OCI-LY1 (cell line): ENCODE data around the gene METAP1D.

Source experiments
- H2AFZ ChIP-seq: fragments of 200-600 bp; sonication (generic), shearing (Covaris generic); 2 replicates; pipeline ENCODE4 v1.6.0; 2014; ENCODE audit warnings: antibody characterized with exemption, mild to moderate bottlenecking, low read length
- H3F3A ChIP-seq: fragments of 200-600 bp; sonication (generic), shearing (Covaris generic); 2 replicates; pipeline ENCODE4 v1.6.0; 2014; ENCODE audit warnings: mild to moderate bottlenecking, antibody characterized with exemption, low read length, moderate library complexity; ENCODE audit not compliant: insufficient read depth
- H3K27ac ChIP-seq: fragments of 200-600 bp; sonication (generic); 2 replicates; pipeline ENCODE4 v1.5.1; 2014; ENCODE audit warnings: low read length, mixed run types, mild to moderate bottlenecking, low read depth; ENCODE audit not compliant: poor library complexity, severe bottlenecking
- H3K27me3 ChIP-seq: fragments of 200-600 bp; sonication (generic); 2 replicates; pipeline ENCODE4 v1.6.0; 2014; ENCODE audit warnings: antibody characterized with exemption, mild to moderate bottlenecking, low read length, moderate library complexity; ENCODE audit not compliant: insufficient read depth
- H3K36me3 ChIP-seq: fragments of 200-600 bp; sonication (generic); 2 replicates; pipeline ENCODE4 v1.6.1; 2014; ENCODE audit warnings: mild to moderate bottlenecking, antibody characterized with exemption, low read length, moderate library complexity, mixed read lengths; ENCODE audit not compliant: insufficient read depth
- H3K4me1 ChIP-seq: fragments of 200-600 bp; sonication (generic); 2 replicates; pipeline ENCODE4 v1.5.1; 2014; ENCODE audit warnings: mild to moderate bottlenecking, low read length, moderate library complexity; ENCODE audit not compliant: insufficient read depth, severe bottlenecking
- H3K4me2 ChIP-seq: fragments of 200-600 bp; sonication (generic), shearing (Covaris generic); 2 replicates; pipeline ENCODE4 v1.6.1; 2014; ENCODE audit warnings: low read length
- H3K4me3 ChIP-seq: fragments of 200-600 bp; sonication (generic); 2 replicates; pipeline ENCODE4 v1.5.1; 2014; ENCODE audit warnings: low read length, low read depth, mild to moderate bottlenecking, mixed read lengths; ENCODE audit not compliant: poor library complexity, severe bottlenecking
- H3K79me2 ChIP-seq: fragments of 200-600 bp; shearing (Covaris generic); 2 replicates; pipeline ENCODE4 v1.6.1; 2016; ENCODE audit warnings: mixed run types, low read length, mixed read lengths; ENCODE audit not compliant: insufficient read depth
- H3K9ac ChIP-seq: fragments of 200-600 bp; sonication (generic), shearing (Covaris generic); 2 replicates; pipeline ENCODE4 v1.6.1; 2014; ENCODE audit warnings: mild to moderate bottlenecking, low read length, mixed read lengths
- H3K9me2 ChIP-seq: fragments of 200-600 bp; sonication (generic), shearing (Covaris generic); 2 replicates; pipeline ENCODE4 v1.6.1; 2014; ENCODE audit warnings: low read depth, mild to moderate bottlenecking, low read length, mixed read lengths
- H3K9me3 ChIP-seq: fragments of 200-600 bp; shearing (Covaris generic); 2 replicates; pipeline ENCODE4 v1.6.1; 2014; ENCODE audit warnings: low read length, mixed read lengths
- H4K20me1 ChIP-seq: fragments of 200-600 bp; sonication (generic), shearing (Covaris generic); 2 replicates; pipeline ENCODE4 v1.6.0; 2016; ENCODE audit warnings: mild to moderate bottlenecking, low read length; ENCODE audit not compliant: insufficient read depth
- EZH2 ChIP-seq: fragments of 200-600 bp; sonication (generic), shearing (Covaris generic); IDR thresholded peaks from 2 replicates; pipeline ENCODE4 v1.8.0; 2017; ENCODE audit warnings: borderline replicate concordance, mixed run types, mild to moderate bottlenecking, antibody characterized with exemption, low read length, moderate library complexity, mixed read lengths
- TF ChIP-seq, protein P1 (sequence below): fragments of 200-600 bp; sonication (generic), shearing (Covaris generic); IDR thresholded peaks from 2 replicates; pipeline ENCODE4 v1.5.1; 2017; ENCODE audit warnings: mild to moderate bottlenecking, antibody characterized with exemption, low read length, moderate library complexity, mixed read lengths

Gene METAP1D

DNA sequence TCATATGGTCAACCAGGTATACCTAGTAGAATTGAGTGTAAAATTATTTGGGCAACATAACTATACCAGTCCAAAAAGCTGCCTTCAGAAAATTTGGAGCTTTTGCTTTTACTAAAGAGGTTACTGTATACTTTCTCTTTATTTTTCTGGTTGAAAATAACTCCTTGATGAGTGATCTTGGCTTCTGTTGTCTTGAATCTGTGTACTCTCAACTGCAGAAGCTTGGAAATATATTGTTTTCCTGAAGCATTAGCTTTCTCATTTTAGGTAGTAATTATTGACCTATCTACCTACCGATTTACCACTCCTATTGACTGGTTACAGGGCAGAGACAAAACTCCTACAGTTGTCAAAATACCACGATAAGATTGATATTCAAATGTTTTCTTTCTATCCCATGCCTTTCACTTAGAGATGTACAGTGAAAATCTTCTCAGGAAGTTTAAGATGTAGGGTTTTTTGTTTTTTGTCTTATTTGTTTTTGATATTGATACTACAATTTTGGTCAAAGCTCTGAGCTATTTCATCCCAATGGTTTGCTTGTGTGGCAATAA lies 49.9 kb downstream of the METAP1D start:
- H3K9ac ChIP-seq, result no peak overlapping the region
- H3K36me3 ChIP-seq, result no peaks in the 10 kb centered on the region
- H3K79me2 ChIP-seq, result no peaks in the 10 kb centered on the region
- no peaks in the 10 kb centered on the region for H3K9me3 ChIP-seq
- TF ChIP-seq EZH2, result no peak
- TF ChIP-seq, protein P1, sequence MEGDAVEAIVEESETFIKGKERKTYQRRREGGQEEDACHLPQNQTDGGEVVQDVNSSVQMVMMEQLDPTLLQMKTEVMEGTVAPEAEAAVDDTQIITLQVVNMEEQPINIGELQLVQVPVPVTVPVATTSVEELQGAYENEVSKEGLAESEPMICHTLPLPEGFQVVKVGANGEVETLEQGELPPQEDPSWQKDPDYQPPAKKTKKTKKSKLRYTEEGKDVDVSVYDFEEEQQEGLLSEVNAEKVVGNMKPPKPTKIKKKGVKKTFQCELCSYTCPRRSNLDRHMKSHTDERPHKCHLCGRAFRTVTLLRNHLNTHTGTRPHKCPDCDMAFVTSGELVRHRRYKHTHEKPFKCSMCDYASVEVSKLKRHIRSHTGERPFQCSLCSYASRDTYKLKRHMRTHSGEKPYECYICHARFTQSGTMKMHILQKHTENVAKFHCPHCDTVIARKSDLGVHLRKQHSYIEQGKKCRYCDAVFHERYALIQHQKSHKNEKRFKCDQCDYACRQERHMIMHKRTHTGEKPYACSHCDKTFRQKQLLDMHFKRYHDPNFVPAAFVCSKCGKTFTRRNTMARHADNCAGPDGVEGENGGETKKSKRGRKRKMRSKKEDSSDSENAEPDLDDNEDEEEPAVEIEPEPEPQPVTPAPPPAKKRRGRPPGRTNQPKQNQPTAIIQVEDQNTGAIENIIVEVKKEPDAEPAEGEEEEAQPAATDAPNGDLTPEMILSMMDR, result no peak
- no peaks in the 10 kb centered on the region for H3K4me1 ChIP-seq
- no peaks in the 10 kb centered on the region for H4K20me1 ChIP-seq
- no peaks in the 10 kb centered on the region for H3K27me3 ChIP-seq
- H3F3A ChIP-seq, result no peaks in the 10 kb centered on the region
- H3K9me2 ChIP-seq, result no peaks in the 10 kb centered on the region
- no peak overlapping the region for H3K27ac ChIP-seq
- no peak overlapping the region for H3K4me2 ChIP-seq
- H2AFZ ChIP-seq, result no peak overlapping the region
- no peak overlapping the region for H3K4me3 ChIP-seq

DNA sequence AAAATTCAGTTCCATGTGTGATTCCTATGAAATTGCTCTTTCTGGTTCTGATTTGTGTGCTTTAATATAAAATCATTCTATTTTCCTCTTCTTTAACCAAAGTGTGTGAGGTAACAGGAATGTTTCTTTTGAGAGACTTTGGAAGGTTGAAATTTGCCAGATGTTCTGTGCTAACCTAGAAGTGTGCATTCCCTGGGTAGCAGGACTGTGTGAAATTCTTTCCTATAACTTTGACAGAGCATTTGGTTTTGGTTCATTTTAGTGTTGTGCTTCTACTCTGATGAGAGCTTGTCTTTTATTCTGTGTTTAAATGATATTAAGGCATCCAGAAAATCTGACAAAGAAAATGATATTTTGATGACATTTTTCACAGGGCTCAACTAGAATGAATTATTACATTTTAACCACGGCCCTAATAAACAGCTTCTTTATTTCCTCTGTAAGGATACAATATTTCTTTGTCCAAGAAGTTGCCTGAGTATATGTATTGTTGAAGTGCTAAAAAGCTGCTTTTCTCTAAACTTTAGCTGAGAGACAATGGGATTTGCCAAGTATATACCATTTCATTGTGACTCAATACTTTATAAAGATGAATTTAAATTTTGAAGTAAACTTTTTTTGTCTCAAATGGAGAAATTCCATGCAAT lies 50.8 kb downstream of the METAP1D start:
- H3K27ac ChIP-seq, result no peak overlapping the region
- no peaks in the 10 kb centered on the region for H3K79me2 ChIP-seq
- no peak overlapping the region for H3K4me2 ChIP-seq
- H2AFZ ChIP-seq, result no peak overlapping the region
- H3K4me1 ChIP-seq, result no peaks in the 10 kb centered on the region
- H3K9ac ChIP-seq, result no peak overlapping the region
- H4K20me1 ChIP-seq, result no peaks in the 10 kb centered on the region
- TF ChIP-seq EZH2, result no peak
- TF ChIP-seq, protein P1, result no peak
- no peak overlapping the region for H3K4me3 ChIP-seq
- no peaks in the 10 kb centered on the region for H3K27me3 ChIP-seq
- H3K36me3 ChIP-seq, result no peaks in the 10 kb centered on the region
- no peaks in the 10 kb centered on the region for H3F3A ChIP-seq
- H3K9me2 ChIP-seq, result no peaks in the 10 kb centered on the region
- H3K9me3 ChIP-seq, result no peaks in the 10 kb centered on the region

DNA sequence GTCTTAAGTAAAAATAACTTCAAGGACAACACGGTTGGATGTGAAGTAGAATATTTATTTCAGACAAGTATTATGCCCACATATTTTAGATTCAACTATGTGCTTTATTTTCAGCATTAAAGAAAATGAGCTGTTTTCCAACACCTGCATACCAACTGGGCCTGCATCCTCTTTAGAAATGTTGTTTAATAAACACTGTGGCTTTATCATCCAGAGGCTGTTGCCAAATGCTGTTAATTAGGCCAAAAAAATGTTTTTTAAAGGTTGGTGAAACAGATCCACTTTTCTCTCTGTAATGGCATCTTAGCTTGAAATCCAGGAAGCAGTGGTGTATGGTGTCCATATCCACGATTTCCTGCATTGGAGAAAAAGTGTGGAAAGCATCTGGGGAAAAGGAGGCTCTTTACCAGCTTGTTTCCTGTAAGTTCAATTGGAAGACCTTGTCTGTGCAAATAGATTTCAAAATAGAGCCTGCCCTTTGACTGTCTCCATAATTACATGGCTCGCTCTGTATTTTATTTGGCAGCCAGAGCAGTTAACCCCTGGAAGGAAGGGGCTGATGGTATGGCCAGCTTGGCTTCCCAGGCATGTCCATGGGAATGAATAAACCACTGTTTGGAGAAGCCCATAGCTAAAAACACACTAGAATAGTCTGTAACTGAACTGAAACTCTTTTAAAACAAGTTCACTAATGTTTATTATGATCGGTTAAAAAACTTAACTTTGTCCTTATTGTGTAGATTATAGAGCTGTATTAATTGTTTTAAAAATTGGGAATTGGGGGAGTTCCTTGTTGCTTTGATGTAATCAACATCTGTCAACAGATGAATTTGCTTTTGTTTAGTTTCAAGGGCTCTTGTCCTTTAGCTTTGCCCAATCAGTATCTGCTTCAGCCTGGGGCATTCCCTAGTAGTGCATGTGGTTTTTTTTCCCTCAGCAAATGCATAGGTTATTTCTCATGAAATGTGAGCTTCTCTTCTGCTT lies 52.5 kb downstream of the METAP1D start:
- Histone ChIP-seq H3K27ac (no peak overlapping the region), H3K4me2 (no peak overlapping the region), H3K9me3 (no peaks in the 10 kb centered on the region), H4K20me1 (no peaks in the 10 kb centered on the region), H3F3A (no peaks in the 10 kb centered on the region), H3K79me2 (no peaks in the 10 kb centered on the region), H3K4me1 (no peaks in the 10 kb centered on the region), H2AFZ (no peak overlapping the region), H3K4me3 (no peak overlapping the region), H3K36me3 (no peaks in the 10 kb centered on the region), H3K9ac (no peak overlapping the region), H3K9me2 (no peaks in the 10 kb centered on the region), H3K27me3 (no peaks in the 10 kb centered on the region)
- TF ChIP-seq EZH2, result no peak
- TF ChIP-seq, protein P1, result no peak
